Measurements from ENCODE around the gene PAPPA2. TPM values are rescaled to one million over a fixed set of nuclear protein-coding genes. Genes with fewer than 3 reads are reported as not detected.

Gene PAPPA2
- polyA plus RNA-seq, 1 donor, result 0.39 TPM

DNA sequence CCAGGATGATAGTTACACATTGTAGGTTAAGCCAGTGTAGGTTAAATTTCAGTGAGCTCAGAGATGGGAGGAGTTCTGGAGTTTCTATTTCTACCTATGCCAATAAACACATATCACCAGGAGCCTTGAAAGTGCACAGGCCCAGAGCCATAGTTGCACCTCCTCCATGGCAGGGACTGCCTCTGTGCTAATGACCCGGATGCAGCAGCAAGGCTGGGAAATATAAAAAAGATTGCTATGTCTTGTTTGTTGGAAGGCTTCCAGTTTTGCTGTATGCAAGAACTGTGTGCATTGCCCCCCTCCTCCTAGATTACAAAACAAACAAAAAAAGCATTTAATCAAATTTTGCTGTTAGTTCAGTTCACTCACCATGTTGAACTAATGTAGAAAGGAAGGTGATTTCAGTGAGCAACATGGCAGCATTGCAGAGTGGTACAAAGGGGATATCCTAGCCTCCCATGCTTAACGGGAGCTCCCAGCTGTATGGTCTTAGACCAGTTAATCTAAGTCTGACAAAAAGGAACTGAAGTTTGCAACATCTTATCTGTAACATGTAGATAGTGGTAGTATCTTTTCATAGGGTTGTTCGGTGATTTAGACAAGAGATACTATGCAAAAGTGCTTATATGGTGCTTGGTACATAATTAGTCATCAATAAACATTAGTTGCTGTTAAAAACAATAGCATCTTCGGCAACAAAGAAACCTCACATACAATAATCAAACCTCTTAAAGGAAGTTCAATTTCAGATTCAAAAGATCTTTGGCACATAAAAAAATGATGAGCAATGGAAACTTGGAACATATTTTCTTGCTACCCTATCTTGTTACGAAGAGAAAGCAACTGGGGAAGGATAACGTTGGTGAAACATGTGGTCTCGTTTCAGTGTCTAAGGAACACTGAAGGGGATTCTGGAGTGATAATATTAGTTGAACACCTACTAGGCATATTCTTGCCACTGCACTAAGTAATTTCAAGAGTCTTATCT lies 392.1 kb downstream of the PAPPA2 start:
- no peak for DNase-seq (ENCODE audit: low read depth)

DNA sequence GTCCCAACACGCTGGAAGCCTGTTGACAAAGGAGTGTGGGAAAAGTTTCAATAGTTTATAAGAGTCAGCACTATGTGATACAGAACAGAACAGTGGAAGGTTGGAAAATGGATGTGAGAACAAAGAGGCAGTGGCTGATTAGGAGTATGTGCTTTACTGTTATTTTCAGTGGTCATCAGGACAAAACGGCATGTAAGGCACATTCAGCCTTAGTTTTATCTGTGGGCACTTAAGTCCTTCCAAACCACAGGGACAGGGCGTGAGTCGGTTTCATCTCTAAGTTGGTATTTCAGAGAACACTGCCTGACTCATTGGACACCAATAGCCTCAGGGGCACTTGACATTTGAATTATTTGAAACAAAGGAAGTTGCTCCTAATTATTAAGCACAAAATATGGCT lies 394.7 kb downstream of the PAPPA2 start:
- no peak for DNase-seq (ENCODE audit: low read depth)

DNA sequence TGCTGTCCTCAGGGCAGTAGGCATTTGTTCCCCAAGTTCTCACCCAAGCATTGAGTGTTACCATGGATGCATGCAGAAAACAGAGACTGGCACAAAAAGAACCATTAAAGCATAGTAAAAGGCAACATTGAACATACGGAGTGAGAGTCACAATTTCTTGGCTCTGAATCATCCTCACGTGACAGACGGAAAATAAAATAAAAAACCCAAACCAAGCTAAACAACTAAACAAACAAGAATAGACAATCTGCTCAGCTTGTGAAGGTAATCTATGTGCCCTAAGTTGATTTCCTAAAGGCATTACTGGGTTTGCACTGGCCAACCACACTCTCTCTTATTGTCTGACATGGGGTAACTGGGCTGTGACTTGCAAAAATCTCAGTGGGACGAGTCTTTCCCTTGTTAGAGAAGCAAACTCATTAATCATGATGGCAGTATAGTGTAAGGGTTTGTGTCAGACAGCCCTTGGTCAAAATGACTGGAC lies 395.5 kb downstream of the PAPPA2 start:
- DNase-seq (ENCODE audit: low read depth), result no peak

DNA sequence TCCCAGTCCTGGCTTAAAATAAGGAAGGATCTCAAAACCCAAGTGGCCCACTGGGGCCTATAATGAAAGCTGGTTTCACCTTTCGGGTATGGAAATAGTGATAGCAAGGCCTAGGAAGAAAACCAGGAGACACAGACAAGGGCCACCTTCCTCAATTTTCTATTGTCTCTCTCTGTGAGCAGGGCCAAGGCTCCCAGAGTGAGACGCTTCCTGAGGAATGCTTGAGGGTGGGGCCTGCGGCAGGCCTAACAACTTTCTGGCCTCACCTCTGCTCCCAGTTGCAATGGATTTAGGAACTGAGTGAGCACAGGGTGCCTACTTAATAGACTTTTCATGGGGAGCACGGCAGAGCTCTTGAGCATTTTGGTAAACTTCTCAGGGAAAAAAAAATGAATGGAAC lies 400.6 kb downstream of the PAPPA2 start:
- DNase-seq (ENCODE audit: low read depth), result no peak

DNA sequence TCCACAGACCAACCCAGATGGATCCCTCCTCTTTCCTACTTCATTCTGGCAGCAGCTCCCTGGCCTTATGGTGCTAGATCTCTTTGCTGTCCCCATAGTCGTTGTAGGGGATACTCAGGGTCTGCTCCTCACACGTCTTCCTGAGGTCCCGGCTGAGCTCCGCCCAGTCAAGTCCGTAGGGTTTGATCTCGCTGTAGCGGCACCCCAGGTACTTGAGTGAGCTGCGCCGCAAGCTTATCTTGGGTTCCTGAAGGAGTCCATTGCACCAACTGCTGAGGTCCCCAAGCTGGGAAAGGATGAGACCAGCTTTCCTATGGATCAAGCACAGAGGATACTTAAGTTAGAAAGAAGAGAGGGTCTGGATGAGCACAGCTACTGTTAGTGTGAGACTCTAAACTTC lies 401.2 kb downstream of the PAPPA2 start:
- DNase-seq (ENCODE audit: low read depth), result no peak

DNA sequence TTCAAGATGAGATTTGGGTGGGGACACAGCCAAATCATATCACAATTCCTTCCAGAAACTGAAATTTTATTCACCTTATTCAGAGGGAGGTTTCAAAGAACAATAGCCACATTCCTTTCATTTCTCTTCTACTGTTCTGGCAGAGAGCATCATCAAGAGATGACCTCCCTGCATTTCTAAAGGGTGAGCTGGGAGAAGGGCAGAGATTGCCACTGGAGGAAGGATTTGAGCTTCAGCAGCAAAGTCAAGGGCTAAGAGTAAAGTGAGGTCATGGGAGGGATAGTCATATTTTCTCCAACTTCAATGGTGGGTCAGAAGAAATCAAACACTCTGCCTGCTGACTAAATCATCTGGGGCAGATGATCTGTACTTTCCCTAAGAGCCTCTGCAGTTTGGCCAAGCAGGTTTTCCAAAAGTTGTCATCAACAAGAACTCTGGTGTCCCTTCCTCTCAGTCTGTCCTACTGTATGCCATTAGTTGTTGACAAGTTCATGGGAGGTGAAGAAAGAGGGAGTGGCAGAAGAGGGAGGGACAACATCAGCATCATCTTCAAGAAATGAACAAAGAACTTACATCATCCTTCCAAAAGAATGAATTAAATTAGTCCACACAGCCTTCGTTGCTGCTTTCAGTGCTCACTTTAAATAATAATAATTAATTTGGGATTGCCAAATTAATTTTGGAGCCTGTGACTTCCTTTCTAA lies 403.2 kb downstream of the PAPPA2 start:
- no peak for DNase-seq (ENCODE audit: low read depth)

DNA sequence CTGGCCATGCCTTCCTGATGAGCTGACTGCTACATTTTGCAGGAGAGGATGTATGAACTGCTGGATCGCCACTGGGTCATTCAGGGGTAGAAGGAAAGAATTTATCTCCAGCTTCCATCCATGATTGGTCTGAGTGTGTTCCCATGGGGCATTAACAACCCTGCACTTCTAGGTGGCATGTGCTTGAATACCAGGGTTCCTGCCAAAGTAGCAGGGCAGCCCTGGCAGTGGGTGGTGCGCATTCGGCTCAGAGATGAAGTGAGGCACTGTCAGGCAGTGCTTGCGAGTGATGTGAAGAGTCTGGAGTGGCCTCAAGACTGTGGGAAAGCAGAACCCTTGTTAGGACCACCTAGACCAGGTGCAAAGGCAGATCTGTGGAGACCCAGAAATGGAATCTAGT lies 406.6 kb downstream of the PAPPA2 start:
- DNase-seq (ENCODE audit: low read depth), result no peak

DNA sequence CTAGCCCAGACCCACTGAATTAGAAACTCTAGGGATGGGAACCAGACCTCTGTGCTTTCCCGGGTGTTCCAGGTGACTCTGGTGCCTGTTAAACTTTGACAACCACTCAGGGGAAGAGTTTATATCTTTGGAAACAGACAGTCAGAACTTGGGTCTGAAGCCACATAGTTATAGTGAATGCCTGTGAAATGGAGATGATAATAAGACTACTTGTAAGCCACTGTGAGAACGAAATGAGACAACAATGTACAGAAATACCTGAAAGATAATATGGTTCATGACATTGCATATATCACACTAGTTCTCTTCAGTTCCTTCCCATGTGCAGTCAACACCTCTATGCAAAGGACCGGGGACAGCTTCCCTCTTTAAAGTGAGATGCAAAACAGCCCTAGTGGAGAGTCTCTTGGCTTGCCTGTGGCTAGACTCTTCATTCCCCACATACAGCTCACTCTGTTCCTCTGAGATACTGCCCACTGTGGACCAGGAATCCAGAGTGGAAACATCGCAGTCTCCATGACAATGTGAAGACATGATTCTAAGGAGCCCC lies 414.1 kb downstream of the PAPPA2 start:
- no peak for DNase-seq (ENCODE audit: low read depth)

DNA sequence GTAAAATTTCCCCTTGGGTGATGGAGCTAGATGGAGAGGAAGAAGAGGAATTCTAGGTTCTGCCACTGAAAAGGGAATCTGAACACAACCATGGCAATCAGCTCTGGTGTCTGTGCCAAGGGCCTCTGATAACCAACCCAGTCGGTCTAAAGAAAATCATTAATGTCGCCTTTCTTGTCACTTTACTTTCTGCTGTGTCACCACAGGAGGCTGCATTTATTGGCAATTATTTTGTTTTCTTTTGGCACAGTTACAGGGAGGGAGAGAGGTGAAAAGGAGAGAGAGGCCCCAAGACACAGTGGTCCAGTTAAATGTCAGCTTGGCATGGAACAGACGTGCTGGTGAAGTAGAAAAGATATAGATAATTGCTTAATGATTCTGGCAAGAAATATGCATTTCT lies 414.6 kb downstream of the PAPPA2 start:
- no peak for DNase-seq (ENCODE audit: low read depth)

DNA sequence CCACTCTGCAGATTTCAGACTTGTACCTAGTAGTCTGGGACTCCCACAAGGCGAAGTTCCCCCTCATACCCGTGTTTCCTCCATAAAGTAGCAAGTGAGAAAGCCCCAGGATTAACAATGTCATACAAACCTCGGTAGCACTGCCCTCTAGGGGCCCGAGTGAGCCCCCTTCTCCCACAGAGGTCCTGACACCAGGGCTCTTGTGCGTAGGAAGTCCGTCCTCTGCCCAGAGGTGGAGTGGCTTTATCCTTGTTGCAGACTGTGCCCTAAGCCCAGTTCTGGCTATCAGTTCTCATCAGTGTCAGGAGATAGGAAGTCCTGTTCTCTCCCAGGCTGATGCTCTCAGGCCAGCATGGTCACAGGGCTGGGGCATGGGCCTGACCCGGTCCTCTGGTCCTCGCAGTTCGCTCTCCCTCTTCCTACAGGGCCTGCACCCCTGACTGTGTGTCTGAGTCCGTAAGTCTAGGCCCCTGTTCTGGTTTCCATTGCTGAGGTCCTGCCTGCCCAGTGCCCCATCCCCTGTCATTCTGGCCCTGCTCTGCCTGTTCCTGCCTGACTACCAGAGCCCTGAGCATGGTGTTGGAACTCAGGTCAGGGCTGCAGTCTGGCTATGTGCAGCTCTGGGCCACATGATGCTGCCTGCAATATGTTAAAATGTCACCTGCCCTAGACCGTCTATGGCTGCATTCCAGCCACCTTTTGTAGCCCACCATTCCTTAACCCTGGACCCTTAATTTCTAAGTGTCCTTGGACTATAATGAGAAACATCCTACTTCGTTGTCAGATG lies 416.0 kb downstream of the PAPPA2 start:
- no peak for DNase-seq (ENCODE audit: low read depth)

DNA sequence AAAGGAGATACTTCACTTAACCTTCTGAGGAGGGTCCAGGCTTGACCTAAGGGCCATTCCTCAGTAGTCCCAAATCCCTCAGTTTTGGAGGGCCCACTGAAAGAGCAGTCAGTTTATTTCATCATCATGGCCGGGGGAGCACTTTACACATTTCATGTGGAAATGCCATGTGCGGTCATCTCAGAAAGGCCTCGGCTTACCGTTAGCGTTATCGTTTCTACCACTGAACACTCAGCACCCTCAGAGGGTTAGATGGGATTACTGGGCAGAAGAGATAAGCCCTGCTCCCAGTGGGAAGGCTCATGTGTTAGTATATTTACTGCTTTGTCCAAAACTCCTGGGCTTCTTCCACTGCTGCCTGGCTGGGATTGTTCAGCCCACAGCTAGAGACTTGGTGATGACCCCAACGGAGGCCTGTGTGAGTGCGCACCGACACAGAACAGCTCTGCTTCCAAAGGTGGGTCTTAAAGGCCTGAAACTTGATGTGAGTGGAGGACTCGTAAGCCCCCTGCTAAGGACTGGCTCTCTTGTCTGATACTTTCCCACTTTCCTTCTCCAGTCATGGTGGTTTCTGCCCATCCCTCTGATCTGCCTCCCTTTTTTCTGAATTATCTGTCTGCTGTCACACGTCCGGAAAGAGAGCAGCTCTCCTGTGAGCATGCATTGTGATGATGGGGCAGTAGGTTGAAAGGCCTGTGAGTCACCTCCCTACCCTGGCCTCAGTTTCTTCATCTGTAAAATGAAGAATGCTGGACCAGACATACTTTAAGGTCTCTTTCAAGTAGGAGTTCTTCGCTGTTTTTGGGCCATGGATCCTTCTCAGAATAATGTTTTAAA lies 417.0 kb downstream of the PAPPA2 start:
- DNase-seq (ENCODE audit: low read depth), result no peak

DNA sequence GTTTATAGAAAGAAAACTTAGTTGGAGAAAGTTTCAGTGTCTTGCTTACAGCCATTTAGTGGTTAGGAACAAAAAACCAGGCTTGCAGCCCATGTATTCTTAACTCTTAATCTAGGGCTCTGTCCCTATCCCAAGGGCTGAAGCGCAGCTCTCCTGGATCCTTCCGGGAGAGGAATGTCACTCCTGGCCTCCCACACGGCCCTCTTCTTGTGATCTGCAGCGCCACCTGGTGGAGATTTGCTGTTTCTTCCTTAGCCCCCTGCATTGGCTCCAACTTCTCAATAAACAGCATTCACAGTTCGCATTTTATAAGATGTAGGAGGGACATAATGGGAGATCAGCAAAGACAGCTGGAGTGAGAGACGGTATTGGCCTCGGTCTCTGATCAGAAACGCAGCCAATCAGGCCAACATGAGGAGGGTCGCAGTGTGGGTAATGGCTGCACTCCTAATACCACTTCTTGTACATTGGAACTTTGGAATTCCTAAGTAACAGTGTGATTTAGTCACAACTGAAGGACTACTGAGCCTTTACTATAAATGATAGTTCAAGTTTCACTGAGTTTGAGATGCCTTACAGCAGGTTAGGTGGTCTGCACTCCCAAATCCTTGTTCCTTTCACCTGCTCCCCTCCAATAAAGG lies 418.1 kb downstream of the PAPPA2 start:
- no peak for DNase-seq (ENCODE audit: low read depth)

DNA sequence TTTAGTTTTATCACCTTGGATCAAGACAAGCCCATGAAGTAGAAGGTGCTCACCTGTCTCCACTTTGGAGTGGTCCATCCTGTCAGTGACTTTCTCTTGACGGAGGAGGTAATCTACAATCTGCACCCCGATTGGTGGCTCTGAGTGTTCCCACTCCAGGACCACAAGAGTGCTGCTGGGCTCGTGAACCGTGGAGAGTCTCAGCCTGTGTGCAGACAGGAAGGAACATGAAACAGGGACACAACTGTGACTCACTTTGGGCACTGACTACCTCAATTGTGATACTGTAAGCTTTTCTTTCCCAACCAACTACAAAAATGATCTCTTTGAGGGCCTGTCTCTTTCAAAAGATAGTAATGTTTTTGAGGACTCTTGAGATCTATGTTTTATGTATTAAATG lies 421.3 kb downstream of the PAPPA2 start:
- DNase-seq (ENCODE audit: low read depth), result no peak

DNA sequence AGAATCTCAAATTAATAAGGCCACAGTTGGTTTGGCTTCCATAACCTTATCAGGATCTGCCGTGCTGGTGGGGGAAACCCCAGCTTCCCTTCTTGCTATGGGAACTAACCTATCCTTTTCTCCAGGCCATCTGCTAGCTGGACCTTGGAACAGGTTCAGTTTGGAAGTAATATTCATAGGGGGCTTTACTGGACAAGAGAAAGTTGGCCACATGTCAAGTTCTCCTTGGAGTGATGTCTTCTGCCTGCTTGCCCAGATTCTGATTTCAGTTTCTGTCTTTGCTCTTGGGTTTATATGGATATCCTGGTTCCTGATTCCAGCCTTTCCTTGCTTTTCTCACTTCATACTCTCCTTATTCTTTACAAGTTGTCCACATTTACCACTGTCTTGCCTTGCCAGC lies 421.9 kb downstream of the PAPPA2 start:
- DNase-seq (ENCODE audit: low read depth), result peak; percentile 53

DNA sequence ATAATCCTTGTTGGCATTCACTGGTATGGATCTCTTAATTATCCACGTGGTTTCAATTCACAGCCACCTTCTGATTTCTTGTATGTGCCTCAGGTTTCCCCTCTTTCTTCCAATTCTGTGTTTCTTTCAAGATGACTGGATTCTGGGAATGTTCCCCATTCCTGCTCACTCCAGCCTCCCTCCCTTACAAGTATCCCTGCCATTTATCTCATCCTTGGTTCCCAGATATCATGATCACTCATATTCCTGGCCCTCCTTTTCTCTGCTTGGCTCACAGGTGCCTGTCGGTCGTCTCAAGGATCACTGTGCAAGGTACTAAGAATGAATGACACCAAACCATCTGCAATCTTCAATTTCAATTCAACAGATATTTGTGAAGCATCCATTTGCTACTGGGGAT lies 422.4 kb downstream of the PAPPA2 start:
- no peak for DNase-seq (ENCODE audit: low read depth)

DNA sequence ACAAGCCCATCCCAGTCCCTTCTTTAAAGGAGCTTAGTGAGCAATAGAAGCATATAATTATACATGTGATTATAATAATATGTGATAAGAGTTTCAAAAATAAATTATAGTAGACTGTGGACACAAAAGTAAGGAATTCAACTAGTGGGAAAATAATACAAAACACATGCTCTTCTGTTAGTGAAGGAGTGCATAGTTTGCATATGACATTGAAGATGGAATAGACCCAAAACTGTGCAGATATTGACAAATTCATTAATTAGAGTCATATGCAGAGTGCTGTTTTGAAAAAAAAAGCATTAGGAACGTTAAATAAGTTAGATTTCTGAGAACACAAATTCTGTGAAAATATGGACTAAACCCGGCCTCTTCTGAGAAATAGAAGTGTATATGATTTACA lies 422.8 kb downstream of the PAPPA2 start:
- no peak for DNase-seq (ENCODE audit: low read depth)

DNA sequence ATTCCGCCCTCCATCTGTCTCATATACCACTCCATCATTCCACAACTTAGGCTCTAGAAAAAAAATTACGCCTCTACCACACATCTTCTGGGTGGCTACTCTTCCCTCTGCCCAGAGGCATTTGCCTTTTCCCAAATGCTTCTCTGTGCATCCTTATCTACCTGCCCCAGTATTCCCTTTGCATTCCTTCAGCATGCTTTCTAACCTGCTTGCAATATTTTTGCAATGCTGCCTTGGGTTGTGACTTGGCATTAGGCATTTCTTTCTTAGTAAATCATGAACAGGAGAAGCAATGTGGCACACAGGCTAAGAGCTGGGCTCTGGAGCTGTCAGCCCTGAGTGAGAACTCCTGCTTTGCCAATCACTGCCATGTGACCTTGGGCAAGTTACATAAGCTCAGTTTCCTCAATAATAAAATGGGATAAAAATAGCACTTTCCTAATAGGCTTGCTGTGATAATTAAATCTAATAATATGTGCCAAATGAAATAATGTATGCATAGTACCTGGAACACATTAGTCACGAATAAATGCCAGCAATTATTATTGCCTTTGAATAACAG lies 425.6 kb downstream of the PAPPA2 start:
- DNase-seq (ENCODE audit: low read depth), result no peak

DNA sequence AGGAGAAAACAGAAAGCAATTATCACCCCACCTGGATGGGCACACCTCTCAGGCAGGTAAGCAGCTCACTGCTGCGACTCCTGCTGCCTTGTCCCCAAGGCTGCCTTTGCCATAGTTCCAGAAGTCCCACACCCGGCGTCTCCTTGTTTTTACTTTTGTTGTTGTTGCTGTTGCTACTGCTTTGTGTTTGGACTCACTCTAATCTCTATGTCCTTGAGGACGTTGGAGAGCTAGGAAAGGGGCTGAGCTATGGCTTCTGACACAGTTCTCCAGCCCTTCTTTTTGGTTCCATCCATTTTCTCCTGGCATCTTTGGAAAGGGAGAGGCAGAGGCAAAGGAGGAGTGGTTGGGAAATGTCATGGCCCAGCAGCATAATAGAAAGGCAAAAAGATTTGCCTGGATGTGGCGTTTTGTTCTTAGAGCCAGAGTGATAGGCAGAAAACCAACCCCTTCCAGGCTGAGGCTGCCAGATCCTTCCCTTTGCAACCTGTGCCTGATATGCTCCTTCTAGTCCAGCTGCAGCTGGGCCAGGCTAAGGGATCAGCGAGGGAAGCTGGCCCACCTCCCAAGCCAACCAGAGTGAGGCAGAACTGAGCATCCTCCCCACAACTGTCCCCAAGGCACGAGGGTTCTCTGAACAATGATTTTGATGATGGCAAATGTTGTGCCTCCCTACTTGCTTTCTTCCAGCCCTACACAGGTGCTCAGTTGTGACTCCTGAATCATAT lies 430.8 kb downstream of the PAPPA2 start:
- DNase-seq (ENCODE audit: low read depth), result no peak

DNA sequence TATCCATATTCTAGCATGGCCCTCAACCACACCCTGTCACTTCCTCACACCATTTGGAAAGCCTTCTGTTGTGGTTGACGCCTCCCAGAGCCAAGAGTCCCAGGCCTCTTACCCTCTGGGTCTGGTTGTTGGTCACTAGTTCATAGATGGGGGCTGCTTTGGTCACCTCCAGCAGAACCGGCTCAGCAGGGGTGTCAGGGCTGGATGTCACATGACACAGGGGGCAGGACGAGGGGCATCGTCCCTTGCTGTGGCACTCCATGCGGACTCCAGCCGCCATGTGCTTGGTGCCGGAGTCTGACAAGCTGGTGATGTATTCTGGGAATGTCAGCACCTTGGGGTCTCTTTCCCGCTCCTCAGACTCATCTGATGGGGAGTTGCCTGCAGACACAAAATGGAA lies 431.5 kb downstream of the PAPPA2 start:
- no peak for DNase-seq (ENCODE audit: low read depth)

All from forelimb muscle (tissue), 1 donor.